Measurements from ENCODE around the gene CDON.

The CDON gene

DNA sequence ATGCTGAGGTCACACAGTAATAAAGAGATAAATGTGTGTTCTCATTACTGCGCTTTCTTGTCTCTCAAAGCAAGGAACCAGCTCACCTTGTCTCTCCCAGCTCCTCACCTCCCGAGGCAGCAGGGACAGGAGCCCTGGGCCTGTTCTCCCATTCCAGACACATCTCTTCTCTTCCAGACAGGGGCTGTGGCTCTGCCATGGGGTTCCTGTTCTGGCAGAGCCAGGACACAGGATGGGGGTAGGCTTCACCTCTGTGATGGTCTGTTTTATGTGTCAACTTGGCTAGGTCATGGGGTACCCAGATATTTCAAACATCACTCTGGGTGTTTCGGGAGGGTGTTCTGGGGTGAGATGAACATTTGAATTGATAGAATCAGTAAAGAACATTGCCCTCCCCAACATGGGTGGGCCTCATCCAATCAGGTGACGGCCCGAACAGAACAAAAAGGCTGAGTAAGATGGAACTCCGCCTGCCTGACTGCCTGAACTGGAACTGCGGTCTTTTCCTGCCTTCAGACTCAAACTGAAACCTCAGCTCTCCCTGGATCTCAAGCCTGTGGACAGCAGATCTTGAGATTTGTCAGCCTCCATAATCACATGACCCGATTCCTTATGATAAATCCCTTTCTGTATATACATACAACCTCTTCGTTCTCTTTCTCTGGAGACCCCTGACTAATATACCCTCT, 118.9 kb downstream of the CDON start:
- no peak for DNase-seq (ENCODE audit: low read depth)
- TF ChIP-seq, protein P1, sequence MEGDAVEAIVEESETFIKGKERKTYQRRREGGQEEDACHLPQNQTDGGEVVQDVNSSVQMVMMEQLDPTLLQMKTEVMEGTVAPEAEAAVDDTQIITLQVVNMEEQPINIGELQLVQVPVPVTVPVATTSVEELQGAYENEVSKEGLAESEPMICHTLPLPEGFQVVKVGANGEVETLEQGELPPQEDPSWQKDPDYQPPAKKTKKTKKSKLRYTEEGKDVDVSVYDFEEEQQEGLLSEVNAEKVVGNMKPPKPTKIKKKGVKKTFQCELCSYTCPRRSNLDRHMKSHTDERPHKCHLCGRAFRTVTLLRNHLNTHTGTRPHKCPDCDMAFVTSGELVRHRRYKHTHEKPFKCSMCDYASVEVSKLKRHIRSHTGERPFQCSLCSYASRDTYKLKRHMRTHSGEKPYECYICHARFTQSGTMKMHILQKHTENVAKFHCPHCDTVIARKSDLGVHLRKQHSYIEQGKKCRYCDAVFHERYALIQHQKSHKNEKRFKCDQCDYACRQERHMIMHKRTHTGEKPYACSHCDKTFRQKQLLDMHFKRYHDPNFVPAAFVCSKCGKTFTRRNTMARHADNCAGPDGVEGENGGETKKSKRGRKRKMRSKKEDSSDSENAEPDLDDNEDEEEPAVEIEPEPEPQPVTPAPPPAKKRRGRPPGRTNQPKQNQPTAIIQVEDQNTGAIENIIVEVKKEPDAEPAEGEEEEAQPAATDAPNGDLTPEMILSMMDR (conservative IDR thresholded peaks at IDR 0.05; ENCODE audit: control insufficient read depth, insufficient read depth, low read depth, low read length), result no peak
- no peak overlapping the region for H3K4me3 ChIP-seq (ENCODE audit: control insufficient read depth, low read depth, low read length)

DNA sequence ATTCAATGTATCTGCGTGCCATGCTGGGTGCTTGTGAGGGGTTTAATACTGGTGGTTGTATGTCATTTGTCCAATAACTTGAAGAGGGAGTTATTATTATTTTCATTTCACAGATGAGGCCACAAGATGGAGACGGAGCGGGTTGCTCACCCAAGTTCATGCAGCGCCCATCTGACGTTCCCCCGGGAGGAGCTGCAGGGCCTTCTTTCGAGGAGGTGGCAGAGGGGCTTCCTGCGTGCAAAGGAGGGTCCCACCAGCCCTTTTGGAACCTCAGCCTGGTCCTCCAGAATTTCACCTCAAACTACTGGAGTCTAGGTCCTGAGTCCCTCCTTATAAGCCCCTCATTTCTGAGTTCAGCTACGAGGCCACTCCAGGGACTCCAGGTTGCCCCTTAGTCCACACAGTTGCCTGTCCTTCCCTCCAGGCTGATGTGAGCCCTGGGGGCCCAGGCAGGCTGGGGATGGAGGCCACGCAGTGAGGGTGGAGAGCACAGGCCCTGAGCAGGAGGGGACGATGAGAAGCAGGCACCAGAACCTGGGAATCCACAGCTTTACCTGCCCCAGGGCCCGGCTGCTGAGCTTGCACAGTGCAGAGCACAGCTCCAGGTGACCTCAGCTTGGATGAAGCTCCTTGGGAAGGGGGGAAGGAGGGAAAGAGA, 119.8 kb downstream of the CDON start:
- no peak overlapping the region for H3K4me3 ChIP-seq (ENCODE audit: control insufficient read depth, low read depth, low read length)
- TF ChIP-seq, protein P1 (conservative IDR thresholded peaks at IDR 0.05; ENCODE audit: control insufficient read depth, insufficient read depth, low read depth, low read length), result no peak
- DNase-seq (ENCODE audit: low read depth), result no peak

DNA sequence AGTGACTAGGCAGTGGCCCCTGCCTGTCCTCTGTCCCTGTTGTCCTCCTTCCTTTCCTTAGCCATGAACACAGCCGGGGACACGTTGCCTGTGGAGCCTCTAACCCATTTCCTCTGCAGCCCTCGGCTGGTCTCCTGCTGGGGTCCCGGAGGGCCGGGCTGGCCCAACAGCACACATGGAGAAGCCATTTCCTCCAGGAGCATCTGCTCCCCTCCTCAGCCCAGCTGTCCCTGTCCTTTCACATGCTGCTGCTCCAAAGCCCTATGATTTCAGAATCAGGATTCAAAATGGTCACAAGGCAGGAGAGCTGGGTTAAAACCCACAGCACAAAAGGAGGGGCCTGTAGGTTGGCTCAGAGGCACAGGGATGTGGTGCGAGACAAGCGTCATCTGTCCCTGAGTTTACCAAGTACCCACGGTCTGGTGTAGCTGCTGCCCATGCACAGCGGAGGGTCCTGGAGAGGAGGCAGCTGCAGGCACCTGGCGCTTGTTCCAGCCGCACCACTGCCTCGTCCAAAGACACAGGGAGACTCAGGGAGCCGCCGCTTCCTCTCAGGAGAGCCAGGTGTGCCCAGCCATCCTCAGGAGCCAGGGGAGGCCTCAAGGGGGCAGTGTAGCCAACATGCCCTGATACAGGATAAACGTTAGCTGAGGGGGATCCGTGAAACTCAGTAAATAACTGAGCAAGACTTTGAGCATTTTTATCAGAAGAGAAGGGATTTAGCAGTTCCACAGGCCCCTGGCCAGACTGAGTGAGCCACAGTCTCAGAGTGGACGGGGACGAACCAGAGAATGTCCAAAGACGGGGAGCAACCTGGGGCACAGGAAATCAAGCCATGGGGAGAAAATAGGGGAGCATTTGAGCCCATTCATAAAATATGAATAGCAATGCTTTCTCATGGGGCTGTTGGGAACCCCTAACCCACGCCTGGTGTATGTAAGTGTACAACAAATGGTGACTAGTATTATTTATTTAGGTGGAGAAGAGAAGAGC, 120.8 kb downstream of the CDON start:
- peak; percentile 31 for DNase-seq (ENCODE audit: low read depth)
- TF ChIP-seq, protein P1 (conservative IDR thresholded peaks at IDR 0.05; ENCODE audit: control insufficient read depth, insufficient read depth, low read depth, low read length), result peak; percentile 71

DNA sequence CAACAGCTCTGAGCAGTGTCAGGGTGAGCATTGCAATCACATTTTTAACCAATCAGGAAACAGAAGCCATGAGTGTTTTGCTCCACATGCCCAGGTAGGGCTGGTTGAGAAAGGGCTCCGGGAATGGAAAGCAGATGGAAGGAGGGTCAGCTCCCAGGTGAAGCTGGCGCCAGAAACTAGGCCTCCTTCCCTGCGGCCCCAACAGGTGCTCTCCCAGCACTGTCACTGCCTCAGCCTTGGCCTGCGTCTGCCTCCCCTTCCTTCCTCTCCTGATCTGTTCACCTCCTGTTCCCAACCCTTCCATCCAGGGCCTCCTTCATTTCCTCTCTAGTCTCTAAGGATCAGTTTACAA, 121.4 kb downstream of the CDON start:
- DNase-seq (ENCODE audit: low read depth), result no peak
- TF ChIP-seq, protein P1 (conservative IDR thresholded peaks at IDR 0.05; ENCODE audit: control insufficient read depth, insufficient read depth, low read depth, low read length), result no peak

More for the DNA sequence above, 120.8 kb downstream of the CDON start:
- H3K4me3 ChIP-seq (ENCODE audit: control insufficient read depth, low read depth, low read length), result no peak overlapping the region

DNA sequence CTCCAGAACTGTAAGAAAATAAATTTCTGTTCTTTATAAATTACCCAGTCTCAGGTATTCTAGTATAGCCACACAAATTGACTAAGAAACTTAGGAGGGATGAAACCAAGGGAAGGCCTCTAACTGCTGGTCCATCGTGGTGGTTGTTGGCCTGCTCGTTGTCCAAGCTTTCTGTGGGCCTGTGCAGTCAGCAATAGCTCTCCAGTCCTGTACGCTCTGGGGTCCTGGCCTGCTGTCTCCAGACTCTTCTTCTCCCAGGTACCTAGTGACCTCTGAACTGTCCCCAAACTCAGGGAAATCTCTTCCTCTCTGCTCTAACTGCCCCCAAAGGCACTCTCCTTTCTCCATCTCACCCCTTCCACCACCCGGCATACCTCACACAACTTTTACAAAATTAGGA, 122.5 kb downstream of the CDON start:
- no peak overlapping the region for H3K4me3 ChIP-seq (ENCODE audit: control insufficient read depth, low read depth, low read length)
- TF ChIP-seq, protein P1 (conservative IDR thresholded peaks at IDR 0.05; ENCODE audit: control insufficient read depth, insufficient read depth, low read depth, low read length), result no peak
- no peak for DNase-seq (ENCODE audit: low read depth)

More for the DNA sequence above, 121.4 kb downstream of the CDON start:
- H3K4me3 ChIP-seq (ENCODE audit: control insufficient read depth, low read depth, low read length), result no peak overlapping the region

DNA sequence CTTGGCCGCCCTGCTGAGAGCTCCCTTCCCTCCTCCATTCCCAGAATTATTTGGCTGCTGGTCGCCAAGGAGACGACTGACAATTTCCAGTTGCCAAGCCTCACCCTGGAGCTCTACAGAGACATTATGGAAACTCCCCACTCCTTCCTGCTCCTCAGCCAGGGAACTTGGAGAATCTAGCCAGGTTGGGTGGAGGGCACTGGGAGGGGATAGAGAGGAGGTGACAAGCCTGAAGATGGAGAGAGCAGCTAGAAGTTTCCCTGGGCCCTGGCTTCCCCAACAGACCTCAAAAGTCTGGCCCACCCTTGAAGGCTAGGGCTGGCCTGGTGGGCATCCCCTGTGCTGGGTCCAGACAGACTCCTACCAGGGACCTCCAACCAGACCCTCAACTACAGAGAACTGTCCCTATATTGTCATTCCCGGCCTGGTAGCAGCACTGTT, 123.6 kb downstream of the CDON start:
- no peak overlapping the region for H3K4me3 ChIP-seq (ENCODE audit: control insufficient read depth, low read depth, low read length)
- TF ChIP-seq, protein P1 (conservative IDR thresholded peaks at IDR 0.05; ENCODE audit: control insufficient read depth, insufficient read depth, low read depth, low read length), result no peak
- DNase-seq (ENCODE audit: low read depth), result no peak

All from fibroblast of mammary gland (primary cell).